Peyer's patch (tissue), 4 donors: Measurements from ENCODE around the gene MYPN. TPM values are rescaled to one million over a fixed set of nuclear protein-coding genes. Genes with fewer than 3 reads are reported as not detected.

ENCODE experiments used
- DNase-seq, 3 donors: peaks; one replicate each; pipeline ENCODE4 v3.0.0-alpha.2; 2017 to 2019
- H3K27ac ChIP-seq, 4 donors: fragments of 200-600 bp; sonication (generic); one replicate each; pipeline ENCODE4 v1.5.1; 2016 to 2019
- H3K27me3 ChIP-seq, 2 donors: fragments of 200-600 bp; sonication (generic); one replicate each; pipeline ENCODE4 v1.5.1; 2019
- H3K36me3 ChIP-seq, 3 donors: fragments of 200-600 bp; sonication (generic); one replicate each; pipeline ENCODE4 v1.5.1; 2016 to 2019
- H3K4me1 ChIP-seq, 4 donors: fragments of 200-600 bp; sonication (generic); one replicate each; pipeline ENCODE4 v1.5.1; 2016 to 2019
- H3K4me3 ChIP-seq, 4 donors: fragments of 200-600 bp; sonication (generic); 1 replicate in 3 of 4; 2 replicates in 1 of 4; pipeline ENCODE4 v1.5.1; 2016 to 2019; ENCODE audit warnings: mild to moderate bottlenecking in 1 of 4
- H3K9me3 ChIP-seq, 4 donors: fragments of 200-600 bp; sonication (generic); one replicate each; pipeline ENCODE4 v1.5.1; 2016 to 2019; ENCODE audit warnings: mild to moderate bottlenecking in 1 of 4
- CTCF ChIP-seq, 6 experiments: fragments of 450-650 bp in 4 of 6; fragments of 200-600 bp in 2 of 6; sonication (generic) in 1 of 6; IDR thresholded peaks; one replicate each; pipeline ENCODE4 v1.5.1; 2017 to 2019; ENCODE audit warnings: antibody characterized with exemption in 6 of 6, mild to moderate bottlenecking in 3 of 6, moderate library complexity in 1 of 6
- POLR2A ChIP-seq, 2 donors: fragments of 450-650 bp; IDR thresholded peaks; one replicate each; pipeline ENCODE4 v1.5.1; 2017; ENCODE audit warnings: antibody characterized with exemption in 2 of 2, mild to moderate bottlenecking in 2 of 2, moderate library complexity in 2 of 2
- total RNA-seq, 4 donors: library from RNA; depleted of rRNA; stranded (reverse); fragments of >200 nt; gene quantifications; one replicate each; pipeline ENCODE4 v1.1.0, GENCODE V29; 2016

Gene MYPN
- total RNA-seq, 4 donors from 2014 or later: 0.13 TPM; not detected in 3

DNA sequence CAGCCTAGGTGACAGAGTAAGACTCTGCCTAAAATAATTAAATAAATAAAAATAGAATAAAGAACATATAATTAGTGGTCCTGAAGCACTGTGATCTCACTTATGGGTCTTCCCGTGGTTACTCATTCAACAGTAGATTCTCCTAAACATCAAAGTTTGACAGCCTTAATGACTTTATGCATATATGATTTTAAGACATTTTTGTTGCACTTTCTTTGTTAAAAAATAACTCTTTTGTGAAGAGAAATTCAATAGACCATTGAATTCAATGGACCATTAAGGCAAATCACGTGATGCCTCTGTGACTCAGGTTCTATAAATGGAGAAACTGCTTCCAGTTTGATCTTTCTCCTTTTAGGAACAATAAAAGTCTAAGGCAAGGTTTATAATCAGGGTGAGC is 63.0 kb downstream of the MYPN start:
- TF ChIP-seq CTCF (IDR thresholded peaks at IDR 0.05) (no peak), POLR2A (IDR thresholded peaks at IDR 0.05) (no peak)
- no peaks in the 10 kb centered on the region for H3K36me3 ChIP-seq
- no peak for DNase-seq
- no peak overlapping the region for H3K4me3 ChIP-seq
- no peaks in the 10 kb centered on the region for H3K27me3 ChIP-seq
- no peak overlapping the region for H3K27ac ChIP-seq
- no peaks in the 10 kb centered on the region for H3K4me1 ChIP-seq
- no peaks in the 10 kb centered on the region for H3K9me3 ChIP-seq

GRCh38 chr10:68175949-68176348 is 66.7 kb downstream of the MYPN start:
- no peak overlapping the region for H3K27ac ChIP-seq
- H3K4me3 ChIP-seq: no peak overlapping the region
- no peaks in the 10 kb centered on the region for H3K36me3 ChIP-seq
- TF ChIP-seq POLR2A (IDR thresholded peaks at IDR 0.05) (no peak), CTCF (IDR thresholded peaks at IDR 0.05) (no peak)
- no peaks in the 10 kb centered on the region for H3K27me3 ChIP-seq
- DNase-seq: no peak
- H3K4me1 ChIP-seq: no peaks in the 10 kb centered on the region
- H3K9me3 ChIP-seq: no peaks in the 10 kb centered on the region

DNA sequence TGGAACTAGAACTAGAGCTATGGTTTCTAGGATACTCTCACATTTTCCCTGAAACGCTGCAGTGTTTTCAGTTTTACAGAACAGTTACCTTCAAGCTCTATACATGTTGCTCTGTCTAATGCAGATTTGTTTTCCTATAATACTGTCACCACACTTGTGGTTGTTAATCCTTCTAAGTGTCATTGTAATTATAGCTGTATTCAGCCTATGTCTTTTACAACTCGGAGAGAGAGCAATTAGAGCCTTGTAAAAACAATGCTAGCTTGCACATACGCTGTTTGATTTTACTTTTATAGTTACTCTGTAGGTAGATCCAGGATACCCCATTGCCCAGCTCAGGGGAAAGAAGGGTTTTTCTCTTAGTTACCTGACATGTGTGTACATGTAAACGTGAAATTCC is 67.5 kb downstream of the MYPN start:
- H3K4me1 ChIP-seq: no peaks in the 10 kb centered on the region
- DNase-seq: no peak
- H3K27me3 ChIP-seq: no peaks in the 10 kb centered on the region
- TF ChIP-seq POLR2A (IDR thresholded peaks at IDR 0.05): no peak
- no peak for TF ChIP-seq CTCF (IDR thresholded peaks at IDR 0.05)
- H3K27ac ChIP-seq: no peak overlapping the region
- no peaks in the 10 kb centered on the region for H3K9me3 ChIP-seq
- H3K4me3 ChIP-seq: no peak overlapping the region
- H3K36me3 ChIP-seq: no peaks in the 10 kb centered on the region

- Histone ChIP-seq H3K27ac (no peak overlapping the region), H3K4me1 (no peaks in the 10 kb centered on the region), H3K36me3 (no peaks in the 10 kb centered on the region), H3K4me3 (no peak overlapping the region), H3K27me3 (no peaks in the 10 kb centered on the region), H3K9me3 (no peaks in the 10 kb centered on the region)
- TF ChIP-seq CTCF (IDR thresholded peaks at IDR 0.05) (no peak), POLR2A (IDR thresholded peaks at IDR 0.05) (no peak)
- no peak for DNase-seq
Observed at GRCh38 chr10:68178592-68178991, 69.3 kb downstream of the MYPN start.

GRCh38 chr10:68179016-68179415 is 69.7 kb downstream of the MYPN start:
- H3K27ac ChIP-seq: no peak overlapping the region
- TF ChIP-seq POLR2A (IDR thresholded peaks at IDR 0.05): no peak
- no peak for TF ChIP-seq CTCF (IDR thresholded peaks at IDR 0.05)
- no peaks in the 10 kb centered on the region for H3K4me1 ChIP-seq
- H3K4me3 ChIP-seq: no peak overlapping the region
- DNase-seq: no peak
- no peaks in the 10 kb centered on the region for H3K36me3 ChIP-seq
- no peaks in the 10 kb centered on the region for H3K27me3 ChIP-seq
- no peaks in the 10 kb centered on the region for H3K9me3 ChIP-seq

- no peak for DNase-seq
- H3K4me3 ChIP-seq: no peak overlapping the region
- H3K4me1 ChIP-seq: no peaks in the 10 kb centered on the region
- no peaks in the 10 kb centered on the region for H3K36me3 ChIP-seq
- no peaks in the 10 kb centered on the region for H3K27me3 ChIP-seq
- no peaks in the 10 kb centered on the region for H3K9me3 ChIP-seq
- no peak overlapping the region for H3K27ac ChIP-seq
- TF ChIP-seq POLR2A (IDR thresholded peaks at IDR 0.05): no peak
- no peak for TF ChIP-seq CTCF (IDR thresholded peaks at IDR 0.05)
Observed at GRCh38 chr10:68180490-68180889, 71.2 kb downstream of the MYPN start.
